Endothelial cell of umbilical vein (primary cell): ENCODE measurements around the gene YIPF2. TPM values are rescaled to one million over a fixed set of nuclear protein-coding genes. Genes with fewer than 3 reads are reported as not detected.

Experiments
- BruUV-seq: library from RNA; stranded (reverse); fragments of 400-500 nt; replicated peaks from 2 replicates; lab custom pipeline; 2021; lab: Mats Ljungman, UMichigan
- CTCF ChIA-PET: fragments of 300-600, 350-600 bp; sonication (Branson Sonifier 250); formaldehyde crosslinking; loops from one replicate; lab custom pipeline; 2021; ENCODE audit warnings: antibody characterized with exemption, inconsistent platforms; lab: Charles Lee
- POLR2A ChIA-PET: fragments of 300-600, 350-600 bp; sonication (Branson Sonifier 250); formaldehyde crosslinking; loops from one replicate; lab custom pipeline; 2021; ENCODE audit warnings: antibody characterized with exemption, inconsistent platforms; lab: Charles Lee
- DNase-seq: peaks from one replicate; pipeline ENCODE4 v3.0.0-alpha.2; 2011; ENCODE audit warnings: low read depth, low spot score
- FAIRE-seq: peaks from 2 replicates; lab custom pipeline; 2011; peaks lifted over from hg19 to GRCh38; lab: Jason Lieb, UNC
- H2AFZ ChIP-seq: 2 replicates; pipeline ENCODE4 v1.6.0; 2012; ENCODE audit warnings: low read depth, low read length, control low read depth, inconsistent platforms
- H3K27ac ChIP-seq: 2 replicates; pipeline ENCODE4 v1.5.1; 2011; ENCODE audit warnings: low read depth, mild to moderate bottlenecking, control low read depth, low read length, moderate library complexity; ENCODE audit not compliant: insufficient read depth
- H3K27me3 ChIP-seq, 2 experiments: 2 replicates each; pipeline versions ENCODE4 v1.6.0 to v1.6.1; 2011; ENCODE audit warnings: low read length in 2 of 2, mixed read lengths in 1 of 2; ENCODE audit not compliant: control insufficient read depth in 2 of 2, insufficient read depth in 2 of 2
- H3K36me3 ChIP-seq, 2 experiments: 2 replicates in 1 of 2; 3 replicates in 1 of 2; pipeline ENCODE4 v1.5.1; 2011; ENCODE audit warnings: low read length in 2 of 2, mild to moderate bottlenecking in 1 of 2, moderate library complexity in 1 of 2; ENCODE audit not compliant: control insufficient read depth in 2 of 2, insufficient read depth in 2 of 2; ENCODE audit errors: extremely low read depth in 1 of 2
- H3K4me1 ChIP-seq: 3 replicates; pipeline ENCODE4 v1.5.1; 2011; ENCODE audit warnings: mild to moderate bottlenecking, low read length; ENCODE audit not compliant: control insufficient read depth, insufficient read depth; ENCODE audit errors: extremely low read depth
- H3K4me2 ChIP-seq: 2 replicates; pipeline ENCODE4 v1.6.1; 2011; ENCODE audit warnings: low read length, control low read depth, mixed read lengths; ENCODE audit not compliant: insufficient read depth
- H3K4me3 ChIP-seq, 3 experiments: fragments of 200-600 bp in 1 of 3; sonication (generic), shearing (Covaris generic) in 1 of 3; replicated peaks in 1 of 3; 2 replicates each; pipeline ENCODE4 v1.5.1; 2011 to 2016; ENCODE audit warnings: control low read depth in 3 of 3, low read length in 3 of 3, mild to moderate bottlenecking in 2 of 3, inconsistent platforms in 1 of 3, low read depth in 1 of 3, moderate library complexity in 1 of 3; ENCODE audit not compliant: insufficient read depth in 1 of 3
- H3K79me2 ChIP-seq: 2 replicates; pipeline ENCODE4 v1.6.0; 2012; ENCODE audit warnings: low read length, inconsistent platforms; ENCODE audit not compliant: control insufficient read depth, insufficient read depth
- H3K9ac ChIP-seq: replicated peaks from 2 replicates; pipeline ENCODE3; 2011; ENCODE audit warnings: low read length, control low read depth; ENCODE audit not compliant: insufficient read depth; ENCODE audit errors: extremely low read depth
- H3K9me1 ChIP-seq: replicated peaks from 3 replicates; pipeline ENCODE4 v1.6.0; 2011; ENCODE audit warnings: mild to moderate bottlenecking, low read length; ENCODE audit not compliant: control insufficient read depth, insufficient read depth; ENCODE audit errors: extremely low read depth
- H3K9me3 ChIP-seq: replicated peaks from 2 replicates; pipeline ENCODE4 v1.5.1; 2012; ENCODE audit warnings: low read length, inconsistent platforms; ENCODE audit not compliant: control insufficient read depth, insufficient read depth
- H4K20me1 ChIP-seq: replicated peaks from 2 replicates; pipeline ENCODE3; 2011; ENCODE audit warnings: mild to moderate bottlenecking, low read length; ENCODE audit not compliant: control insufficient read depth, insufficient read depth; ENCODE audit errors: extremely low read depth
- EZH2 ChIP-seq: IDR thresholded peaks from 2 replicates; pipeline ENCODE4 v1.6.1; 2012; ENCODE audit warnings: borderline replicate concordance, low read depth, mild to moderate bottlenecking, moderate library complexity, low read length, inconsistent platforms; ENCODE audit not compliant: severe bottlenecking
- FOS ChIP-seq: IDR thresholded peaks from 2 replicates; pipeline ENCODE4 v1.6.1; 2011; ENCODE audit warnings: mild to moderate bottlenecking, low read length, moderate library complexity, borderline replicate concordance; ENCODE audit not compliant: insufficient read depth
- GATA2 ChIP-seq: IDR thresholded peaks from 2 replicates; pipeline ENCODE4 v1.7.0; 2011; ENCODE audit warnings: low read depth, mild to moderate bottlenecking, moderate library complexity, mixed read lengths, low read length; ENCODE audit not compliant: insufficient read length, insufficient read depth
- JUN ChIP-seq: IDR thresholded peaks from 2 replicates; pipeline ENCODE4 v1.6.1; 2011; ENCODE audit warnings: borderline replicate concordance, low read depth; ENCODE audit not compliant: insufficient read length, insufficient read depth
- MAX ChIP-seq: IDR thresholded peaks from 2 replicates; pipeline ENCODE4 v1.6.1; 2011; ENCODE audit not compliant: insufficient read depth, insufficient read length
- MYC ChIP-seq: IDR thresholded peaks from one replicate; pipeline ENCODE4 v1.6.1; 2011; ENCODE audit warnings: mild to moderate bottlenecking, low read depth, low read length
- POLR2A ChIP-seq: IDR thresholded peaks from 2 replicates; pipeline ENCODE4 v1.6.1; 2012; ENCODE audit warnings: low read depth, mild to moderate bottlenecking, control low read depth, low read length
- POLR2AphosphoS5 ChIP-seq: IDR thresholded peaks from 2 replicates; pipeline ENCODE4 v1.6.1; 2012; ENCODE audit warnings: low read depth, mild to moderate bottlenecking, control low read depth, low read length, moderate library complexity; ENCODE audit not compliant: insufficient read depth
- dilution Hi-C: fragments of 300-500 bp; cut with MboI; formaldehyde crosslinking; loops from one replicate; pipeline ENCODE4 v1.15.0; 2019; ENCODE audit warnings: low sequenced_read_pairs; ENCODE audit not compliant: extremely low pct_ligation_motif_present
- intact Hi-C: fragments of 100-400 bp; cut with micrococcal nuclease; formaldehyde crosslinking; loops from one replicate; pipeline ENCODE4 v1.10.0; 2022
- polyA plus RNA-seq, 4 experiments: library from polyadenylated mRNA; depleted of rRNA in 3 of 4; stranded (reverse) in 3 of 4; unstranded in 1 of 4; fragments of >200 nt; gene quantifications; 2 replicates each; pipeline versions ENCODE4 v1.2.1 to v1.2.3, GENCODE V29; 2011 to 2012; ENCODE audit warnings: missing spikeins in 1 of 4
- total RNA-seq: library from RNA; stranded (reverse); gene quantifications from 2 replicates; pipeline ENCODE4 v1.2.3, GENCODE V29; 2021
- TF ChIP-seq, protein P1 (sequence below), 2 donors: IDR thresholded peaks; 1 replicate in 1 of 2; 2 replicates in 1 of 2; pipeline ENCODE4 v1.5.1; 2011; ENCODE audit warnings: low read length in 2 of 2, mild to moderate bottlenecking in 2 of 2, moderate library complexity in 2 of 2, control low read depth in 1 of 2, inconsistent platforms in 1 of 2, low read depth in 1 of 2; ENCODE audit not compliant: insufficient read depth in 1 of 2; ENCODE audit errors: extremely low read depth in 1 of 2

Gene YIPF2
- total and polyA plus RNA-seq, 2 donors (not counting 3 experiments of a cell fraction or from before 2014, with no cell fraction given), result 47.8 to 104 TPM

DNA sequence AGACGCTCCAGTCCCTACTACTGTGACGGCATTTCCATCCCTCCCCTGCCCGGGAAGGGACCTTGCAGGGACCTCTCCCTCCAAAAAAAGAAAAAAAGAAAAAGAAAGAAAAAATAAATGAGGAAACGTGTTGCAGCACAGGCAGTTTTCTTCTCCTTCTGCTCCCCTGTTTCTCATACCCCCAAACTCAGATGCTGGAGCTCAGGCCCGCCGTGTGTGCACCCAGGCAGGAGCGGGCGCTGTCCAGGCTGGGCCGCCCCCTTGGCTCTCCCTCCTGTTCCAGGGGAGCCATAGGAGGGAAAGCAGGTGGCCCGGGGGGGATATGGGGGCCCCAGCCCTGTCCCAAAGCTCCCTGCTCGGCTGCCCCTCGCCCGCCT, 5.8 kb downstream of the YIPF2 start:
- Histone ChIP-seq H3K4me1 (no peaks in the 10 kb centered on the region), H3K27ac (no peak overlapping the region), H4K20me1 (no peaks in the 10 kb centered on the region), H3K4me3 (no peak overlapping the region), H3K9me1 (no peaks in the 10 kb centered on the region), H3K4me2 (no peak overlapping the region), H3K9me3 (no peaks in the 10 kb centered on the region), H3K36me3 (peaks cover 0 to 45% of the 10 kb centered on the region in 2 experiments), H2AFZ (no peak overlapping the region), H3K79me2 (peaks cover 3% of the 10 kb centered on the region), H3K27me3 (no peaks in the 10 kb centered on the region), H3K9ac (no peak overlapping the region)
- POLR2A ChIA-PET, result no interaction called here
- intact Hi-C loops, result no loop called here
- CTCF ChIA-PET, result interaction anchor here (1.0 to 1.1 kb wide), 2 partner anchors 20 to 50 kb away, joined by 3 read pairs; no protein-coding TSS in a partner anchor
- dilution Hi-C loops, result no loop called here
- no TSS peak for BruUV-seq
- no peak for DNase-seq
- FAIRE-seq, result no peak
- no peak for TF ChIP-seq MAX
- TF ChIP-seq GATA2, result no peak
- TF ChIP-seq FOS, result no peak
- TF ChIP-seq JUN, result no peak
- TF ChIP-seq, protein P1, sequence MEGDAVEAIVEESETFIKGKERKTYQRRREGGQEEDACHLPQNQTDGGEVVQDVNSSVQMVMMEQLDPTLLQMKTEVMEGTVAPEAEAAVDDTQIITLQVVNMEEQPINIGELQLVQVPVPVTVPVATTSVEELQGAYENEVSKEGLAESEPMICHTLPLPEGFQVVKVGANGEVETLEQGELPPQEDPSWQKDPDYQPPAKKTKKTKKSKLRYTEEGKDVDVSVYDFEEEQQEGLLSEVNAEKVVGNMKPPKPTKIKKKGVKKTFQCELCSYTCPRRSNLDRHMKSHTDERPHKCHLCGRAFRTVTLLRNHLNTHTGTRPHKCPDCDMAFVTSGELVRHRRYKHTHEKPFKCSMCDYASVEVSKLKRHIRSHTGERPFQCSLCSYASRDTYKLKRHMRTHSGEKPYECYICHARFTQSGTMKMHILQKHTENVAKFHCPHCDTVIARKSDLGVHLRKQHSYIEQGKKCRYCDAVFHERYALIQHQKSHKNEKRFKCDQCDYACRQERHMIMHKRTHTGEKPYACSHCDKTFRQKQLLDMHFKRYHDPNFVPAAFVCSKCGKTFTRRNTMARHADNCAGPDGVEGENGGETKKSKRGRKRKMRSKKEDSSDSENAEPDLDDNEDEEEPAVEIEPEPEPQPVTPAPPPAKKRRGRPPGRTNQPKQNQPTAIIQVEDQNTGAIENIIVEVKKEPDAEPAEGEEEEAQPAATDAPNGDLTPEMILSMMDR (IDR thresholded peaks at IDR 0.05; ENCODE audit: extremely low read depth in 1 of 2, insufficient read depth in 1 of 2, low read depth in 1 of 2, low read length in 2 of 2), result no peak
- TF ChIP-seq EZH2, result no peak
- no peak for TF ChIP-seq MYC
- TF ChIP-seq POLR2AphosphoS5, result no peak
- no peak for TF ChIP-seq POLR2A
